SU-DHL-6 (cell line): ENCODE data around the gene FXYD3.

Source experiments
- CTCF ChIP-seq: fragments of 200-600 bp; sonication (generic); IDR thresholded peaks from one replicate; pipeline ENCODE4 v1.5.1; 2017; ENCODE audit warnings: antibody characterized with exemption, mild to moderate bottlenecking, low read length, moderate library complexity; ENCODE audit not compliant: insufficient read depth, poor library complexity, severe bottlenecking
- EZH2phosphoT487 ChIP-seq: fragments of 200-600 bp; sonication (generic), shearing (Covaris generic); conservative IDR thresholded peaks from 2 replicates; pipeline ENCODE4 v1.6.1; 2018; ENCODE audit warnings: mild to moderate bottlenecking, antibody characterized with exemption, low read length, moderate library complexity, mixed read lengths

- TF ChIP-seq EZH2phosphoT487 (no peak), CTCF (no peak)
Observed at GRCh38 chr19:35144600-35145436, 29.2 kb downstream of the FXYD3 start.
